HG02840 (cell line): Measurements from ENCODE around the gene PDE6A.

Source experiments
- ATAC-seq: cut with Tn5 transposase; IDR thresholded peaks from one replicate; pipeline ENCODE4 v1.9.1; 2021; ENCODE audit warnings: mild to moderate bottlenecking, moderate library complexity, moderate number of reproducible peaks; ENCODE audit not compliant: unreplicated experiment, low FRiP score

Gene PDE6A

GRCh38 chr5:149944666-149945065, at the start of gene PDE6A:
PDE6A (minus strand) TSS chr5:149944793; CDS start chr5:149944673, 120 bp downstream.
- no peak for ATAC-seq

- no peak for ATAC-seq
Observed at GRCh38 chr5:149993471-149993870, 48.9 kb upstream of the PDE6A start.

- ATAC-seq = no peak
Observed at GRCh38 chr5:149990518-149991376, 46.2 kb upstream of the PDE6A start.

- ATAC-seq = no peak
Observed at GRCh38 chr5:149988126-149988525, 43.5 kb upstream of the PDE6A start.

GRCh38 chr5:149982505-149982904, 37.9 kb upstream of the PDE6A start:
- ATAC-seq = no peak

GRCh38 chr5:149981206-149981605, 36.6 kb upstream of the PDE6A start:
- no peak for ATAC-seq

- no peak for ATAC-seq
Observed at GRCh38 chr5:149979896-149980295, 35.3 kb upstream of the PDE6A start.

GRCh38 chr5:149975409-149975808, 30.8 kb upstream of the PDE6A start:
- ATAC-seq = no peak

GRCh38 chr5:149969181-149969930, 24.8 kb upstream of the PDE6A start:
- ATAC-seq = no peak

- ATAC-seq = no peak
Observed at GRCh38 chr5:149966946-149967345, 22.4 kb upstream of the PDE6A start.

- no peak for ATAC-seq
Observed at GRCh38 chr5:149963729-149964128, 19.1 kb upstream of the PDE6A start.

GRCh38 chr5:149962601-149963300, 18.2 kb upstream of the PDE6A start:
- no peak for ATAC-seq

- no peak for ATAC-seq
Observed at GRCh38 chr5:149961957-149962409, 17.4 kb upstream of the PDE6A start.

GRCh38 chr5:149961186-149961685, 16.6 kb upstream of the PDE6A start:
- no peak for ATAC-seq

- ATAC-seq = peak; percentile 99
Observed at GRCh38 chr5:149960272-149961185, 15.9 kb upstream of the PDE6A start, which contains the start of gene SLC26A2. SLC26A2 (plus strand) TSS chr5:149960758; CDS start chr5:149977653, 16,895 bp downstream.

- no peak for ATAC-seq
Observed at GRCh38 chr5:149959406-149960236, 15.0 kb upstream of the PDE6A start.

GRCh38 chr5:149957855-149958254, 13.3 kb upstream of the PDE6A start:
- ATAC-seq = no peak

- no peak for ATAC-seq
Observed at GRCh38 chr5:149956685-149957084, 12.1 kb upstream of the PDE6A start.

GRCh38 chr5:149954798-149955197, 10.2 kb upstream of the PDE6A start:
- no peak for ATAC-seq
